NOMO-1 treated with dmso at 0.1 percent for 144 hours (cell line): ENCODE results near the gene BCL2A1.
"Not testable (repeated sequence)": the region's sequence is repeated elsewhere in the genome, so short reads cannot be mapped to it uniquely, and the experiment has no call there.

ENCODE experiments used
- DNase-seq: peaks from one replicate; lab custom pipeline; 2025; ENCODE audit not compliant: unreplicated experiment; lab: John Stamatoyannopoulos, UW

The BCL2A1 gene

GRCh38 chr15:79989682-79990081 lies 18.7 kb upstream of the BCL2A1 start:
- DNase-seq: peak; percentile 71

- no peak for DNase-seq
Observed at GRCh38 chr15:79989183-79989582, 18.2 kb upstream of the BCL2A1 start.

- no peak for DNase-seq
Observed at GRCh38 chr15:79988448-79989117, 17.6 kb upstream of the BCL2A1 start.

DNA sequence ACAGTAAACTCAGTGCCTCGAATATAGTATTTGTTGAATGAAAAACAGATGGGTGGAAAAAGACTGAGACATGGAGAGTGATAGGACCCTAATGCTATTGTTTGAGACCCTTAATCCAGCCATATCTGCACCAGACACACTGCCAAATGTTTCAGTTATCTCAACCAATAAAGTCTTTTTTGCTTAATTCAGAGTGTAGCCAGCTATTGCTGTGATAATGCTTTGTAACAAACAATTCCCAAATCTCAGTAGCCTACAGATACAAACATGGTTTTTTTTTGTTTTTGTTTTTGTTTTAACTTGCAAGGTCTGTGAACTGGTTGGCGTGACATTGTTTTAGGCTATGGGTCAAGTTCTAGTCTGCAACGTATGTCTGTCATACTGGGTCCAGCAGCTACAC lies 17.0 kb upstream of the BCL2A1 start:
- no peak for DNase-seq

DNA sequence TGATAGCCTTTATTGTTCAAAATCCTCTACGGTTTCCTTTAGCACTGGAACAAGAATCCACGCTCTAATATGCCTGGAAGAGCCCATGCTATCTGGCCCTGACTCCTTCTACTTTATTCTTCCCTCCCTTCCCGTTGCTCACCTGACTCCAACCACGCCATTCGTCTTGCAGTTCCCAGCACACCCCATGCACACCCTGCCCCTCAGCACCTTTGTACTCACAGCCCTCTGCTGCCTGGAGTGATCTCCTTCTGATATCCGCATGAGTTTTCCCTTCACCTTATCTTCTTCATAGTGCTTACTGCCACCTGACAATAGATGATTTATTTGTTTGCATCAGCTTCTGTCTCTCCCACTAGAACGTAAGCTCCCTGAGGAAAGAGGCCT lies 16.6 kb upstream of the BCL2A1 start:
- no peak for DNase-seq

DNA sequence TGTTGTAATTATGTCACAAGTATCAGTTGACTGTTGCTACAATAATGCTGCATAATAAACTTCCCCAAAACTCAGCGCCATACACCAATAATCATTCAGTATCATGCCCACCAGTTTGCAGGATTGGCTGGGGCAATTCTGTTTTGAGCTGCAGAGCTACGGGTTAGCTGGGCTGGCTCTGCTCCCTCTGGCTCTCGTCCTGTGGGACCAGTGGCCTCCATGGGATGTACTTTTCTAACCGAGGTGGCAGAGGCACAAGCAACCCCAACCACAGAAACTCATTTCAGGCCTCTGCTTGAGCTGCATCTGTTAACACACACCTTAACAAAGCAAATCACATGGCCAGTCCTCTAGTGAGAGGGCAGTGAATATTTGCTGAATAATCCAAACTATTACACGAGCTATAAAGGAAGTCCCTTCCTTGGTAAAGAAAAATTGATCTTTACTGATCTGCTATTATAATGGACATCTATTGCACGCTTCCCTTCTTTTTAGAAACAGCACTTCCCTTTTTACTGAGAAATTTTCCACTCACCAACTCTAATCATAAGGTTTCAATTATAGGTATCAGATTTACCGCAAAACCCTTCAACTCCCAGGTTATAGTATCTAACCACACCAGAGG lies 10.9 kb upstream of the BCL2A1 start:
- peak; percentile 51 for DNase-seq

GRCh38 chr15:79978655-79979514 lies 7.9 kb upstream of the BCL2A1 start:
- peak; percentile 79 for DNase-seq

DNA sequence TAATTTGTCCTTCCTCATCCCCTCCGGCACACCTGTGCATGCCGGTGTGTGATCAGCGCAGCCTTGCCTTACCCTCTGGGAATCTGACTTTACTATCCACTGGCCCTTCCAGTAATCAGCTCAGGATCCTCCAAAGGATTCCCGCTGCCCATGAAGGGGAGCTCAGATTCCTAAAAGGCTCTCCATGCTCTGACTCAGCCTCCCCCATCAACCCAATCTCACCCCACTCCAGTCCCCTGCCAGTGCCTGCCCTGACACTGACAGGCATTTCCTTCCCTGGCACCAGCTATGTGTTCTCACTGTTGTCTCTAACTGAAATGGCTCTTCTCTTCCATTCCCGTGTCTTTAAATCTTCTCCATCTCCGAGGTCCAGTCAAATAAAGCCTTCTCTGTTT lies 7.3 kb upstream of the BCL2A1 start:
- DNase-seq: no peak

GRCh38 chr15:79977431-79978054 lies 6.5 kb upstream of the BCL2A1 start:
- peak; percentile 91 for DNase-seq

DNA sequence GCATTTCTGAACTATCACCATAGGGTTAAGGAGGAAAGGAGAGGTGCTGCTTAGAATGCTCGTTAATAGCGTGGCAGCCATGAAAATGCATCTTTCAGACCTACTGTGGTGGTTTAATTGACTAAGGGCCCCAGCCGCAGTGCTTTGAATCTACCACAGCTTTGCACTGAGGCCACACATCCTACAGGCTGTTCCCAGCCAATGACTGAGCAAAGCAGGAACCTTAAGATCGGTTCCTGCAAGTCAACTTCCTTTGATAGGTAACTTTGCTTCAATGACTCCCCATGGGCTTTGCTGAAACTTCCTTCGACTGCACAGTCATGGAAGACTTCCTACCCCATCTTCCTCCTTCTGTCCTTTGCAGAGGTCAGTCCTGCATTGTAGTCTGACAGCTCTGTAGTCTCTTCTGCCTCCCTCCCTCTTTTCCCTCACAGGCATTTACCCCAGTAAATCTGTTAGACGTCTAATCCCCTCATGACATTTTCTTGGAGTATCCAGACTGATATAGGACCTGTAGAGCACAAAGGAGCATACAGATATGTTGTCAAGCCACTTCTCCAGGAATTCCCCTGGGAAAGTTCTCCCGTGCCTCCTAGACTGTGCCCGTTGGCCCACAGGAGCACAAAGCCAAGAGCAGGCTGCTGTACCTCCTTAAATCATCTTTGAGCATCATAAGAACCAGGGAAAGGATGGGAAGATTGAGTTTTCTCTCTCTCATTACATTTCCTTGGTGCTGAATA lies 2.6 kb upstream of the BCL2A1 start:
- no peak for DNase-seq

DNA sequence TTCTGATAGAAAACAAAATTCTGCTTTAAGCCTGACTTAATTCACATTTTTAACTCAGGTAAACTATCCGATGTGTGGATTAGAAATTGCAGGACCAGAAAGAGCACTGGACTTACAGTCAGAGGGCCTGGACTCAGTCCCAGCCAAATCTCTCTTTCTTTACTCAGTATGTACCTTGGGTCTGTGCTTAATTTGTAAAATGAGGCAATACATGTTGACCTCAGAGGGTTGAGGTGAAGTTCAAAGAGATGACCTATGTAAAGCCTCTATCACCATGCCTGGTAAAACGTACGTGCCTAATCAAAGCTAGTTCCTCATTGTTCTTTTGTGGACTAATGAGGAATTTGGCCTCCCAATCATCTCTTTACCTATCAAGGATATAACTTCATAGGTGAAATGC lies 1.9 kb upstream of the BCL2A1 start:
- no peak for DNase-seq

DNA sequence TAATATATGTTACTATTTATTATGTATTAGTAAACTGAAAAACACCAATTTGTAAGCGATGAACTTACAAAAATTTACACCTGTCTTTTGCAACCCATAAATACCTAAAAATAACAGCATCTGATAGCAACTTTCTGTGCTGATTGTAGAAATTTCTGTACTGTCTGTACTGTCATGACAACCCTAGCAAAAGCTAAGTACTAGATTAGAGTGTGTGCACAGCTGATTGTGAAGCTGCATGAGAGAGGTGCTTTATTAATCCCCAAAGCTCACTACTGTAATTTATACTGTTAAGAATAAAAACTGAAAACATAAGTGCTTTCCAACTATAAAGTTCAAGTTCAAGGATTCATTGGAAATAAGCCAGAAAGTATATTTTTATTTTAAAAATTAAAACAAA lies 815 bp downstream of the BCL2A1 start:
- DNase-seq: no peak

DNA sequence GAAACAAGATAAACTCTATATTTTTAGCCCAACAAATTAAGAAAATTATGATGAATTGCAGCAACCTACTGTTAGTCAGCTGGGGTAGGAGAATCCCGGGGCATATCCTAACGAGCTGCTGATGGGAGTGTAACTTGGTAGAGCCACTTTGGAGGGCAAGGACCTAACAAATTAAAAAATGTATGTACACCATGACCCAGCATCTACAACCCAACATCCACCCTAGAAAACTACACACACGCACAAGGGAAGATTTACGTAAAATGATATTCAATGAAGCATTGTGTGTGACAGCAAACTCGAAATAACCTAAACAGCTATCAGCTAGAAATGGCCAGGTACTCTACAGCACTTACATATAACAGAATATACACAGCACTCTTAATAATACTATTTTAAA lies 1.9 kb downstream of the BCL2A1 start:
- no peak for DNase-seq

GRCh38 chr15:79967298-79968182 lies 3.5 kb downstream of the BCL2A1 start:
- DNase-seq: no peak

GRCh38 chr15:79966634-79967297 lies 4.2 kb downstream of the BCL2A1 start:
- DNase-seq: no peak

GRCh38 chr15:79965846-79966630 lies 5.0 kb downstream of the BCL2A1 start:
- no peak for DNase-seq

GRCh38 chr15:79964232-79964805 lies 6.7 kb downstream of the BCL2A1 start:
- no peak for DNase-seq

DNA sequence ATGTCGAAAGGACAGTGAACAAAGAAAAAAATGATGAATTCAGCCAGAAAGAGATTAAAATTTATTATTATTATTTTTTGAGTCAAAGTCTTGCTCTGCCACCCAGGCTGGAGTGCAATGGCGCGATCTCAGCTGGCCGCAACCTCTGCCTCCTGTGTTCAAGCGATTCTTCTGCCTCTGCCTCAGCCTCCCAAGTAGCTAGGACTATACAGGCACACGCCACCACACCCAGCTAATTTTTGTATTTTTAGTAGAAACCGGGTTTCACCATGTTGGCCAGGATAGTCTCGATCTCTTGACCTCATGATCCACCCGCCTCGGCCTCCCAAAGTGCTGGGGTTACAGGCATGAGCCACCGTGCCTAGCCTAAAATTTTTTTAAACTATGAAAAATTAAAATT lies 8.1 kb downstream of the BCL2A1 start:
- not testable (repeated sequence) for DNase-seq
